PC-3 (cell line): Measurements from ENCODE around the gene CHST9. TPM values are rescaled to one million over a fixed set of nuclear protein-coding genes. Genes with fewer than 3 reads are reported as not detected.

ENCODE experiments used
- ATAC-seq: fragments of 200-7000 bp; cut with Tn5 transposase; 2 replicates; pipeline ENCODE4 v1.9.1; 2020; ENCODE audit warnings: mild to moderate bottlenecking, moderate library complexity
- BruUV-seq: library from RNA; stranded (reverse); fragments of 400-500 nt; replicated peaks from 2 replicates; lab custom pipeline; 2021; lab: Mats Ljungman, UMichigan
- CTCF ChIA-PET: fragments of 300-600 bp; sonication (Branson Sonifier 250); formaldehyde crosslinking; loops from one replicate; lab custom pipeline; 2022; ENCODE audit warnings: antibody characterized with exemption; lab: Charles Lee
- POLR2A ChIA-PET: fragments of 300-600 bp; sonication (Branson Sonifier 250); formaldehyde crosslinking; loops from one replicate; lab custom pipeline; 2022; ENCODE audit warnings: antibody characterized with exemption; ENCODE audit not compliant: unreplicated experiment; lab: Charles Lee
- DNase-seq: peaks from one replicate; pipeline ENCODE4 v3.0.0-alpha.2; 2015
- H2AFZ ChIP-seq: fragments of 300-600 bp; sonication (generic); 2 replicates; pipeline ENCODE4 v1.6.0; 2016; ENCODE audit warnings: antibody characterized with exemption, low read length
- H3F3A ChIP-seq: fragments of 300-600 bp; sonication (generic); one replicate; pipeline ENCODE4 v1.6.0; 2017; ENCODE audit warnings: antibody characterized with exemption, low read length, control low read depth, mild to moderate bottlenecking; ENCODE audit not compliant: unreplicated experiment
- H3K27ac ChIP-seq: fragments of 300-600 bp; sonication (generic); 2 replicates; pipeline ENCODE4 v1.5.1; 2016; ENCODE audit warnings: mild to moderate bottlenecking, low read length
- H3K27me3 ChIP-seq: fragments of 300-600 bp; sonication (generic); 2 replicates; pipeline ENCODE4 v1.6.1; 2016; ENCODE audit warnings: low read length, mixed read lengths
- H3K36me3 ChIP-seq: fragments of 300-600 bp; sonication (generic); 2 replicates; pipeline ENCODE4 v1.6.1; 2016; ENCODE audit warnings: low read depth, mixed run types, low read length, mixed read lengths
- H3K4me1 ChIP-seq: fragments of 300-600 bp; sonication (generic); 2 replicates; pipeline ENCODE4 v1.5.1; 2016; ENCODE audit warnings: low read length; ENCODE audit not compliant: insufficient read depth
- H3K4me2 ChIP-seq: fragments of 300-600 bp; sonication (generic); 2 replicates; pipeline ENCODE4 v1.6.0; 2016; ENCODE audit warnings: low read length
- H3K4me3 ChIP-seq: fragments of 300-600 bp; sonication (generic); 2 replicates; pipeline ENCODE4 v1.5.1; 2016; ENCODE audit warnings: mild to moderate bottlenecking, low read length, mixed read lengths
- H3K79me2 ChIP-seq: fragments of 300-600 bp; sonication (generic); 2 replicates; pipeline ENCODE4 v1.6.1; 2017; ENCODE audit warnings: low read length, mixed read lengths
- H3K9ac ChIP-seq: fragments of 300-600 bp; sonication (generic); 2 replicates; pipeline ENCODE4 v1.6.0; 2016; ENCODE audit warnings: mild to moderate bottlenecking, low read length
- H3K9me2 ChIP-seq: fragments of 300-600 bp; sonication (generic); replicated peaks from 2 replicates; pipeline ENCODE4 v1.6.1; 2016; ENCODE audit warnings: mixed run types, low read length, mixed read lengths
- H3K9me3 ChIP-seq: fragments of 300-600 bp; sonication (generic); 2 replicates; pipeline ENCODE4 v1.6.1; 2016; ENCODE audit warnings: low read length, mixed read lengths
- H4K20me1 ChIP-seq: fragments of 300-600 bp; sonication (generic); 2 replicates; pipeline ENCODE4 v1.6.1; 2016; ENCODE audit warnings: low read length, mixed read lengths
- EZH2 ChIP-seq: fragments of 300-600 bp; sonication (generic); IDR thresholded peaks from one replicate; pipeline ENCODE4 v1.6.1; 2017; ENCODE audit warnings: antibody characterized with exemption, mild to moderate bottlenecking, low read length; ENCODE audit not compliant: unreplicated experiment
- EZH2phosphoT487 ChIP-seq: fragments of 300-600 bp; sonication (generic); IDR thresholded peaks from 2 replicates; pipeline ENCODE4 v1.6.1; 2018; ENCODE audit warnings: mild to moderate bottlenecking, antibody characterized with exemption, low read length, borderline replicate concordance
- intact Hi-C: fragments of 100-400 bp; cut with micrococcal nuclease; formaldehyde crosslinking; loops from 2 replicates; pipeline ENCODE4 v1.9.0; 2023
- total RNA-seq: library from RNA; depleted of rRNA; stranded (reverse); fragments of >200 nt; gene quantifications from 2 replicates; pipeline ENCODE4 v1.2.3, GENCODE V29; 2014
- TF ChIP-seq, protein P1 (sequence below): fragments of 300-600 bp; sonication (generic); conservative IDR thresholded peaks from 2 replicates; pipeline ENCODE4 v1.5.1; 2017; ENCODE audit warnings: antibody characterized with exemption, low read depth, mild to moderate bottlenecking, low read length

Gene CHST9
- total RNA-seq, 1 experiment from 2014 or later, result not detected

DNA sequence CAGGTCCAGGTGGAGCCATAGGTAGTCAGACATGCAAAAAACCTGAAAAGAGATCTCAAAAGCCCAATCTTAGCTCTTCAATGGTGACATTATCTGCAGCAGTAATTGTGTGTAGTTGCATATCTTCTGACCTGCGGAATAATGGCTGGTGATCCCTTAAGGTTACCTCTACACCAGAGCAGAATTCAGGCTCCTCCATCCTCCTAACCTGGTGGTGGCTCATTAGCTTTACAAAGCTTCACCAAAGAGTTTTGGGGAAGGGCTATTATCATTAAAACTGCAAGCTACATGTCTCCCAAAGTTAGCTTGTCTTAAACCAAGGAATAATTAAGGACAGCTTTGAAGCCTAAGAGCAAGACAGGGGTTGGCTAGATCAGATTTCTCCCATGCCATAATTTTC lies 42.6 kb upstream of the CHST9 start:
- ChIA-PET POLR2A (no interaction called here), CTCF (no interaction called here)
- Histone ChIP-seq H3F3A (no peaks in the 10 kb centered on the region), H3K4me3 (no peak overlapping the region), H3K27ac (no peak overlapping the region), H3K9ac (no peak overlapping the region), H2AFZ (no peak overlapping the region), H3K9me3 (no peaks in the 10 kb centered on the region), H3K36me3 (no peaks in the 10 kb centered on the region), H4K20me1 (no peaks in the 10 kb centered on the region), H3K9me2 (no peaks in the 10 kb centered on the region), H3K27me3 (peaks cover 5% of the 10 kb centered on the region; the same call in 1 of the 2 replicates), H3K4me2 (no peak overlapping the region), H3K4me1 (no peaks in the 10 kb centered on the region), H3K79me2 (no peaks in the 10 kb centered on the region)
- no peak for ATAC-seq
- no peak for TF ChIP-seq EZH2phosphoT487
- no peak for TF ChIP-seq EZH2
- TF ChIP-seq, protein P1, sequence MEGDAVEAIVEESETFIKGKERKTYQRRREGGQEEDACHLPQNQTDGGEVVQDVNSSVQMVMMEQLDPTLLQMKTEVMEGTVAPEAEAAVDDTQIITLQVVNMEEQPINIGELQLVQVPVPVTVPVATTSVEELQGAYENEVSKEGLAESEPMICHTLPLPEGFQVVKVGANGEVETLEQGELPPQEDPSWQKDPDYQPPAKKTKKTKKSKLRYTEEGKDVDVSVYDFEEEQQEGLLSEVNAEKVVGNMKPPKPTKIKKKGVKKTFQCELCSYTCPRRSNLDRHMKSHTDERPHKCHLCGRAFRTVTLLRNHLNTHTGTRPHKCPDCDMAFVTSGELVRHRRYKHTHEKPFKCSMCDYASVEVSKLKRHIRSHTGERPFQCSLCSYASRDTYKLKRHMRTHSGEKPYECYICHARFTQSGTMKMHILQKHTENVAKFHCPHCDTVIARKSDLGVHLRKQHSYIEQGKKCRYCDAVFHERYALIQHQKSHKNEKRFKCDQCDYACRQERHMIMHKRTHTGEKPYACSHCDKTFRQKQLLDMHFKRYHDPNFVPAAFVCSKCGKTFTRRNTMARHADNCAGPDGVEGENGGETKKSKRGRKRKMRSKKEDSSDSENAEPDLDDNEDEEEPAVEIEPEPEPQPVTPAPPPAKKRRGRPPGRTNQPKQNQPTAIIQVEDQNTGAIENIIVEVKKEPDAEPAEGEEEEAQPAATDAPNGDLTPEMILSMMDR, result no peak
- no TSS peak for BruUV-seq
- DNase-seq, result no peak
- intact Hi-C loops, result no loop called here

DNA sequence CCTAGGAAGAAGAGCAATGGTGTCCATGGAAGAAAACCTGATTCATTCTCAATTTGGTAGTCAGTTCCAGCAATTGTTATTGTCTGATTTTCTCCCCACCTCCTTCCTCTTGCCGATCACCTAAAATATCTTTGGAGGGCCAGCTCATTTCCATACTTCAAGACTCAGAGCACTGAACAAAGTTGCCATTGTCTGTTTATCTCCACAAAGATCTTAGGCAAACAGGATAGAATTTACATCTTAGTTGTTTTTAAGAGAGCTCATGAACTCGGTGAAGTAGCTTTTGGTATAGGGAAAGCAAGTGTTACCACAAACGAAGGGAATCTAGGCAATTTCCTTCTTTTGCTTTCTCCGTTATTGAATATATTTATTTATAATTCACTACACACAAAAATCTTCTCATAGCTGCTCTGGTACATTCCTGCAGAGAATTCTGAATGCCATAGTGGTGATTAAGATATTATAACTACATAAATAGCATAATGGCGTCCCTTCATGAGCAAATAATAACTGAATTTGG lies 41.5 kb upstream of the CHST9 start:
- ChIA-PET POLR2A (no interaction called here), CTCF (no interaction called here)
- Histone ChIP-seq H2AFZ (no peak overlapping the region), H3K4me2 (no peak overlapping the region), H3K27ac (no peak overlapping the region), H3K27me3 (peaks cover 5% of the 10 kb centered on the region; the same call in 1 of the 2 replicates), H3K79me2 (no peaks in the 10 kb centered on the region), H3K4me3 (no peak overlapping the region), H3K9me3 (no peaks in the 10 kb centered on the region), H3F3A (no peaks in the 10 kb centered on the region), H3K4me1 (no peaks in the 10 kb centered on the region), H3K9ac (no peak overlapping the region), H3K9me2 (no peaks in the 10 kb centered on the region), H3K36me3 (no peaks in the 10 kb centered on the region), H4K20me1 (no peaks in the 10 kb centered on the region)
- intact Hi-C loops, result no loop called here
- no peak for TF ChIP-seq EZH2
- TF ChIP-seq, protein P1, result no peak
- no TSS peak for BruUV-seq
- DNase-seq (peak; percentile 22), ATAC-seq (no peak)

DNA sequence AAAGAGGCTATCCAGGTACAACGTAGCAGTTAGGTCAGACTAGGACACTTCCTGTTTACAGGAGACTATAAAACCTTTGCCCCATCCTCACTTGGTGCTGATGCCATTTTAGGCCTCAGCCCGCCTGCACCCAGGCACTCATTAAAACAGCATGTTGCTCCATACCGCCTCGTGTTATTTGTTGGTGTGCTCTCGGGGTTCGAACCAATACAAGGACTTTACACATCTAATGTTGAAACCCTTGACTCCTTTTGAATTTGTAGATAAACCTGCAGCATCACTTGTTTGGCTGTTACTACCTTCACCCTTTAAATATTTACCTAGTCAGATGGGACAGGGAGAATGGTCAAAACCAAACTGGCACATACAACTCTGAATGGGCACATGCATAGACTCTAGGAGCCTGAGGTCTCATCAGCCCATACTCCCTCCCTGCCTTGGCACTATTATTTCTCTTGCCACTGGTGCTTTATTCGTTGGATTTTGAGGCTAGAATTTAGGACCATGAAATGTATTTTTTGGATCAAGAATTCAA lies 40.9 kb upstream of the CHST9 start:
- H4K20me1 ChIP-seq, result no peaks in the 10 kb centered on the region
- H3K9me3 ChIP-seq, result no peaks in the 10 kb centered on the region
- no peak for ATAC-seq
- no peaks in the 10 kb centered on the region for H3K9me2 ChIP-seq
- no peak overlapping the region for H3K9ac ChIP-seq
- CTCF ChIA-PET, result no interaction called here
- H3K4me2 ChIP-seq, result no peak overlapping the region
- BruUV-seq, result no TSS peak
- POLR2A ChIA-PET, result no interaction called here
- no peaks in the 10 kb centered on the region for H3K4me1 ChIP-seq
- H3K79me2 ChIP-seq, result no peaks in the 10 kb centered on the region
- intact Hi-C loops, result no loop called here
- H3K36me3 ChIP-seq, result no peaks in the 10 kb centered on the region
- H3F3A ChIP-seq, result no peaks in the 10 kb centered on the region
- no peak overlapping the region for H2AFZ ChIP-seq
- H3K27ac ChIP-seq, result no peak overlapping the region
- TF ChIP-seq EZH2, result no peak
- TF ChIP-seq, protein P1, result no peak
- TF ChIP-seq EZH2phosphoT487, result no peak
- H3K27me3 ChIP-seq, result peaks cover 2% of the 10 kb centered on the region; the same call in 1 of the 2 replicates
- no peak for DNase-seq
- no peak overlapping the region for H3K4me3 ChIP-seq
